ENCODE measurements around the gene CEP72.

Gene CEP72

GRCh38 chr5:654071-654778, 42.1 kb downstream of the CEP72 start:
- TF ChIP-seq, protein P1, sequence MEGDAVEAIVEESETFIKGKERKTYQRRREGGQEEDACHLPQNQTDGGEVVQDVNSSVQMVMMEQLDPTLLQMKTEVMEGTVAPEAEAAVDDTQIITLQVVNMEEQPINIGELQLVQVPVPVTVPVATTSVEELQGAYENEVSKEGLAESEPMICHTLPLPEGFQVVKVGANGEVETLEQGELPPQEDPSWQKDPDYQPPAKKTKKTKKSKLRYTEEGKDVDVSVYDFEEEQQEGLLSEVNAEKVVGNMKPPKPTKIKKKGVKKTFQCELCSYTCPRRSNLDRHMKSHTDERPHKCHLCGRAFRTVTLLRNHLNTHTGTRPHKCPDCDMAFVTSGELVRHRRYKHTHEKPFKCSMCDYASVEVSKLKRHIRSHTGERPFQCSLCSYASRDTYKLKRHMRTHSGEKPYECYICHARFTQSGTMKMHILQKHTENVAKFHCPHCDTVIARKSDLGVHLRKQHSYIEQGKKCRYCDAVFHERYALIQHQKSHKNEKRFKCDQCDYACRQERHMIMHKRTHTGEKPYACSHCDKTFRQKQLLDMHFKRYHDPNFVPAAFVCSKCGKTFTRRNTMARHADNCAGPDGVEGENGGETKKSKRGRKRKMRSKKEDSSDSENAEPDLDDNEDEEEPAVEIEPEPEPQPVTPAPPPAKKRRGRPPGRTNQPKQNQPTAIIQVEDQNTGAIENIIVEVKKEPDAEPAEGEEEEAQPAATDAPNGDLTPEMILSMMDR (IDR thresholded peaks at IDR 0.05), result no peak

GRCh38 chr5:655406-655805, 43.3 kb downstream of the CEP72 start:
- TF ChIP-seq, protein P1 (IDR thresholded peaks at IDR 0.05), result no peak

- TF ChIP-seq, protein P1 (IDR thresholded peaks at IDR 0.05), result no peak
These were observed 45.4 kb downstream of the CEP72 start for GRCh38 chr5:657570-657969.

DNA sequence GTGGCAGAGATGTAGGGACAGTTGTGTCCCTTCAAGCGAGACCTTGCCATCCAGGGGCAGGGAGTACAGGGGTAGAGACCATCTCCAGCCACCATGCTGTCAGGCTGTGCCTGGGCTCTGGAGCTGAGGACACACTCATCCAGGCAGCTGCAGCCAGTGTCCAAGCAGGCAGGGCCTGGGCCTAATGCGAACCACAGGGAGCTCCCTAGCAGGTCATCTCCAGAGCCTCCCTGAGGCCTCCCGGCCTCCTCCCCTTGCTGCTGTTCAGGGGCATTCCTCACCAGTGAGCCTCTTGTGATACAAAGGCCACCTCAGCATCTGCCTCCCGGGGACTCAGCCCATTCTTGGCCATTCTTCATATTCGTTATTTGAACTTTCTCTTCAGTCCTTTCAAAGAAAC, 46.0 kb downstream of the CEP72 start:
- TF ChIP-seq, protein P1 (IDR thresholded peaks at IDR 0.05), result no peak

DNA sequence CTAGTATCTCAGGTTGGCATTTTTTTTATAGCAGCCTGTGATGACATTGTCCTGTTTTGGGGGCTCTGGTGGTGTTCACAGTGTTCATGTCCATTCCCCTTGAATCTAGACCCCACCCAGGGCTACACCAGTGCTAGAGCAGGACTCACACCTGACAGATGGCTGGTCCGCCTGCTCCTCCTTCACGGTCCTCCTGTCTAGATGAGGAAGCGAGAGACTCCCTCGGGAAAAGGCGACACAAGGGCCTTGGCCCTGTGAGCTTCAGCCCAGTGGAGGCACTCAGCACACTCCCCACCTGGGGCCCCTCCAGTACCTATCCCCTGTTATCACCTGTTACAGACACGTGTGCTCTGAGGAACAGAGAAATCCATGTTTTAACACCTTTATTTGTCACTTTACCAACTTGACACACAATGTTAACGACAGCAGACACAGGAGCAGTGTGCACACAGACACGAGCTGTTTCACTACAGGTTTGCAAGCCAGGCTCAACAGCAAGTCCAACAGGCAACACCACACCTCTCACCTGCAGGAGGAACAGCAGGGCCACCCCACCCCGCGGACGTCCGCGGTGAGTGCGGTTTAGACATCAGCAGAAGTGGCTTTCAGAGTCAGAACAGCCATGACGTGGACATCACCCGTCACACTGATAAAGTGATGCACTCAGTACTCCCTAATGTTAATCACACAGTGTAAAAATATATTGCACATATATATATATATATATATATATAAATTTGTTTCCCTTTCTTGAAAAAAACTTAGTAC, 47.5 kb downstream of the CEP72 start:
- TF ChIP-seq, protein P1 (IDR thresholded peaks at IDR 0.05), result no peak

DNA sequence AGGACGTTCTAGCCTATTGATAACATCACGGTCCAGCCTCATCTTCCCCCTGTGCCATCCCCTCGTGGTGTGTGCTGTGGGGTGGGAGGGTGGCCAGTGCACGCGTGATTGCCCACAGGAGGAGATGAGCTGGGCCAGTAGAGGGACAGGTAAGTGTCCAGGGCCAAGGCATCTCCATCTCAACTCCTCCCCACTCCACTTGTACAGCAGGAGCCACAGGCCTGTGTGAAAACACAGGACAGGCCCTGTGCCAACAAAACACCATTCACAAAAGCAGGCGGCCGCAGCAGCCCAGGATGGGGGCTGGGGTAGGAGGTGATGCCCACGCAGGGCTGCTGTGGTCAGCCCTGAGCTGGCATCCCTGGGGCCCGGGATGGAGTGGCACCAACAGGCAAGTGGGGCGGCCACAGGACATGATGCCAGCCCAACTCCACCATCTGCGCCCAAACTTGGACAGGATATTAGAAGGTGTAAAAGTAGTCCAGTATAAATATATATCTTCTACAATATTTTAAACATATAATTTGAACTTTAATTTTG, 48.4 kb downstream of the CEP72 start:
- TF ChIP-seq, protein P1 (IDR thresholded peaks at IDR 0.05), result no peak

DNA sequence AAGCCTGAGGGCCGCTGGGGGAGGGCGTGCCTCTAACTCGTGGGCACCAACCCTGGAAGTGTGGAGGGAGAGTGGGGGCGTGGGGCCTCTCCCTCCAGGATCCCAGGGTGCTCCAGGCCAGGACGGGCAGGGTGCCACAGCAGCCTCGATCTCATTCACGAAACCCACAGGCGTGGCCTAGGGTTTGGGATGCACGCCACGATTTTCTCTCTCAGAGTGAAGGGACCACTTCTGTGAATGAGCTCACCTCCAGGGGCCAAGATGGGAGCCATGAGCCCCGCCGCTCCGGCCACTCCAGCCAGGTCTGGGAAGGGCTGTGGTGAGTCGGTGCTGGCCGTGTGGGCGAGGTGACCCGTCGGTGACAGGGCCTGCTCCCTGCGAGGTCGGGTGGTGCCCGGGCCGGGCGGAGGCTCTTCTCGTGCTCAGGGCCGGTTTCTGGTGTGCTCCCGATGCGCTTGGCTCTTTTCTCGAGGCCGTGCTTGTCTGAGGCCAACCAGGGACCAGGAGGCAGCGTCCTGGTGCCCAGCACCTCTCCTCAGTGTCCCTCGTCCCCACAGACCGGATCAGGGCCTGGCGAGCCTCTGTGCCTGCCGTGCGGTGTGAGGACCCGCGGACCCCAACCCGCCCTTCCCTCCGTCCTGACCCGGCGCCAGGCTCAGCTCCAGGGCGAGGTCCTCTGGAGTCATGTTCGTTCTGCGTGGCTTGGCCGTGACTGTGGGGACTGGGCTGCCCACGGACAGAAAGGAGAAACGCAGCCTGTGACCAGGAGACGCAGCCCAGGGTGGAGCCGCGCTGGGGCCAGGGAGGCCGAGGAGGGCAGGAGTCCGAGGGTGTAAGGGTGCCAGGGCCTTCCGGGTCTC, 50.0 kb downstream of the CEP72 start:
- TF ChIP-seq, protein P1 (IDR thresholded peaks at IDR 0.05), result no peak
